ENCODE measurements around the gene MROH7.

The MROH7 gene

GRCh38 chr1:54679706-54680105, 38.1 kb downstream of the MROH7 start:
- TF ChIP-seq CTCF (IDR thresholded peaks at IDR 0.05; ENCODE audit: low read depth, low read length, missing control alignments): no peak
- in situ Hi-C loops (cut with HindIII; ENCODE audit: low sequenced_read_pairs): no loop called here

GRCh38 chr1:54680387-54680786, 38.8 kb downstream of the MROH7 start:
- no peak for DNase-seq (ENCODE audit: low read depth)
- H3K4me3 ChIP-seq (ENCODE audit: low read depth, low read length): no peak overlapping the region
- in situ Hi-C loops (cut with HindIII; ENCODE audit: low sequenced_read_pairs): no loop called here
- no peak for TF ChIP-seq CTCF (IDR thresholded peaks at IDR 0.05; ENCODE audit: low read depth, low read length, missing control alignments)

More at GRCh38 chr1:54679706-54680105, 38.1 kb downstream of the MROH7 start:
- no peak for DNase-seq (ENCODE audit: low read depth)
- H3K4me3 ChIP-seq (ENCODE audit: low read depth, low read length): no peak overlapping the region

- DNase-seq (ENCODE audit: low read depth): no peak
- in situ Hi-C loops (cut with HindIII; ENCODE audit: low sequenced_read_pairs): no loop called here
- TF ChIP-seq CTCF (IDR thresholded peaks at IDR 0.05; ENCODE audit: low read depth, low read length, missing control alignments): no peak
- H3K4me3 ChIP-seq (ENCODE audit: low read depth, low read length): no peak overlapping the region
Observed at GRCh38 chr1:54681358-54681757, 39.8 kb downstream of the MROH7 start.

GRCh38 chr1:54683453-54683852, 41.9 kb downstream of the MROH7 start:
- in situ Hi-C loops (cut with HindIII; ENCODE audit: low sequenced_read_pairs): no loop called here
- no peak for DNase-seq (ENCODE audit: low read depth)
- no peak for TF ChIP-seq CTCF (IDR thresholded peaks at IDR 0.05; ENCODE audit: low read depth, low read length, missing control alignments)
- no peak overlapping the region for H3K4me3 ChIP-seq (ENCODE audit: low read depth, low read length)

GRCh38 chr1:54685335-54685905, 43.8 kb downstream of the MROH7 start:
- in situ Hi-C loops (cut with HindIII; ENCODE audit: low sequenced_read_pairs): no loop called here
- TF ChIP-seq CTCF (IDR thresholded peaks at IDR 0.05; ENCODE audit: low read depth, low read length, missing control alignments): no peak
- no peak overlapping the region for H3K4me3 ChIP-seq (ENCODE audit: low read depth, low read length)
- DNase-seq (ENCODE audit: low read depth): no peak

- in situ Hi-C loops (cut with HindIII; ENCODE audit: low sequenced_read_pairs): no loop called here
- no peak overlapping the region for H3K4me3 ChIP-seq (ENCODE audit: low read depth, low read length)
- DNase-seq (ENCODE audit: low read depth): no peak
- TF ChIP-seq CTCF (IDR thresholded peaks at IDR 0.05; ENCODE audit: low read depth, low read length, missing control alignments): no peak
Observed at GRCh38 chr1:54686155-54686554, 44.6 kb downstream of the MROH7 start.
